Measurements from ENCODE around the gene MREG. TPM values are rescaled to one million over a fixed set of nuclear protein-coding genes. Genes with fewer than 3 reads are reported as not detected.
"Not testable (repeated sequence)": the region's sequence is repeated elsewhere in the genome, so short reads cannot be mapped to it uniquely, and the experiment has no call there.

The MREG gene
- polyA plus RNA-seq, 1 donor, result 5.5 TPM

GRCh38 chr2:215961981-215962380 lies 51.4 kb downstream of the MREG start:
- Histone ChIP-seq H3K36me3 (ENCODE audit: control insufficient read depth, insufficient read depth, low read length) (no peaks in the 10 kb centered on the region), H3K9me3 (ENCODE audit: control insufficient read depth, low read depth, low read length) (no peaks in the 10 kb centered on the region), H3K4me1 (ENCODE audit: control insufficient read depth, insufficient read depth, low read length) (no peaks in the 10 kb centered on the region), H3K4me3 (ENCODE audit: low read length) (no peak overlapping the region), H3K27ac (ENCODE audit: low read length) (no peak overlapping the region), H3K27me3 (ENCODE audit: control insufficient read depth, insufficient read depth, low read length) (no peaks in the 10 kb centered on the region)
- no peak for DNase-seq
- no CpG with 5 or more reads among the region's 5 CpGs for WGBS (ENCODE audit: insufficient coverage, low lambda C conversion rate)

DNA sequence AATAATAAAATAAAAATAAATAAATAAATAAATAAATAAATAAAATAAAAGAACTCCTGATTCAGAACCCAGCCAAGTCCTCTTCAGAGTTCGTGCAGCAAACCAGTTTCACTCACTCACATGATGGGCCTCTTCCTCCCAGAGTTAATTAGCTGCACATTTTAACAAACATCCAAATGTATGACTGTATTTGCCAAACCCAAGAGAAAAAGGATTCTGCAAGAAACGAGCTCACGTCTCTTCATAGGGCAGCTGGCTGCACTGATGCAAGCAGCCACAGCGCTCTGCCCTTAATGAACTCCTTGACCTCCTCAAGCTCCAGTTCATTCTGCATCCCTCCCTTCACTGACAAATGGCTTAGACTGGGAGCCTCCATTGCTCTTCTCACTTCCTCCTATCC lies 55.1 kb downstream of the MREG start:
- no peaks in the 10 kb centered on the region for H3K36me3 ChIP-seq (ENCODE audit: control insufficient read depth, insufficient read depth, low read length)
- no peak overlapping the region for H3K4me3 ChIP-seq (ENCODE audit: low read length)
- DNase-seq, result no peak
- no peaks in the 10 kb centered on the region for H3K27me3 ChIP-seq (ENCODE audit: control insufficient read depth, insufficient read depth, low read length)
- no CpG with 5 or more reads among the region's 4 CpGs for WGBS (ENCODE audit: insufficient coverage, low lambda C conversion rate)
- H3K9me3 ChIP-seq (ENCODE audit: control insufficient read depth, low read depth, low read length), result no peaks in the 10 kb centered on the region
- no peaks in the 10 kb centered on the region for H3K4me1 ChIP-seq (ENCODE audit: control insufficient read depth, insufficient read depth, low read length)
- no peak overlapping the region for H3K27ac ChIP-seq (ENCODE audit: low read length)

DNA sequence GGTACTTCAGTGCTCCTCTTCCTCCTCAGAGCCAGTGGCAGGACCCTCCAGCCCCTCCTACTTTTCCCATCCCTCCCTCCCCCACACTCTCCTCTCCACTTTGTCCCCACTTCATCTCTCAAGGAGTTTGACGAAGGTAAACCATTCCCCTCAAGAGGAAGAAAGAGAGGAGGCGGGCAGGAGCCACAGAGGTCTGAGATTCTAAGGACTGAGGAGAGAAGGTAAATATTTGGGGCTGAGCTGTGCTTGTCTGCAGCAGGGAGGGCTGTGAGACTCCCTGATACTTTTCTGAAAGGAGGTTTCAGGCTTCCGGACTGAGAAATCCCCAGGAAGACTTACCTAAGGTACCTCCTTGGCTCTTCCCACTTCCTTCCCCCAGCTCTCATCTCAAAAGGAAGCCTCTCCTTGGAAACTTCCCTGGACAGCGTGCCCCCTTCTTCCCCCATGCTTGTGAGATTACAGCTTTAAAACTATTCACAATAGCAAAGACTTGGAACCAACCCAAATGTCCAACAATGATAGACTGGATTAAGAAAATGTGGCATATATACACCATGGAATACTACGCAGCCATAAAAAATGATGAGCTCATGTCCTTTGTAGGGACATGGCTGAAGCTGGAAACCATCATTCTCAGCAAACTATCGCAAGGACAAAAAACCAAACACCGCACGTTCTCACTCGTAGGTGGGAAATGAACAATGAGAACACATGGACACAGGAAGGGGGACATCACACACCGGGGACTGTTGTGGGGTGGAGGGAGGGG lies 55.8 kb downstream of the MREG start:
- H3K4me3 ChIP-seq (ENCODE audit: low read length); H3K36me3 ChIP-seq (ENCODE audit: control insufficient read depth, insufficient read depth, low read length); H3K27ac ChIP-seq (ENCODE audit: low read length); DNase-seq; H3K9me3 ChIP-seq (ENCODE audit: control insufficient read depth, low read depth, low read length); H3K4me1 ChIP-seq (ENCODE audit: control insufficient read depth, insufficient read depth, low read length); H3K27me3 ChIP-seq (ENCODE audit: control insufficient read depth, insufficient read depth, low read length): not testable (repeated sequence)
- WGBS (ENCODE audit: insufficient coverage, low lambda C conversion rate), result 100% methylated on average over 3 of the region's 10 CpGs

GRCh38 chr2:215952860-215953637 lies 60.3 kb downstream of the MREG start:
- Histone ChIP-seq H3K27me3 (ENCODE audit: control insufficient read depth, insufficient read depth, low read length) (no peaks in the 10 kb centered on the region), H3K27ac (ENCODE audit: low read length) (no peak overlapping the region), H3K4me1 (ENCODE audit: control insufficient read depth, insufficient read depth, low read length) (no peaks in the 10 kb centered on the region), H3K36me3 (ENCODE audit: control insufficient read depth, insufficient read depth, low read length) (no peaks in the 10 kb centered on the region), H3K9me3 (ENCODE audit: control insufficient read depth, low read depth, low read length) (no peaks in the 10 kb centered on the region), H3K4me3 (ENCODE audit: low read length) (no peak overlapping the region)
- WGBS (ENCODE audit: insufficient coverage, low lambda C conversion rate), result 100% methylated on average over 1 of the region's 4 CpGs
- DNase-seq, result peak in 1 of 2 donors; percentile 38

GRCh38 chr2:215951558-215951957 lies 61.8 kb downstream of the MREG start:
- 86% methylated on average over 1 of the region's 3 CpGs for WGBS (ENCODE audit: insufficient coverage, low lambda C conversion rate)
- DNase-seq, result no peak
- H3K9me3 ChIP-seq (ENCODE audit: control insufficient read depth, low read depth, low read length), result no peaks in the 10 kb centered on the region
- H3K27me3 ChIP-seq (ENCODE audit: control insufficient read depth, insufficient read depth, low read length), result no peaks in the 10 kb centered on the region
- H3K4me3 ChIP-seq (ENCODE audit: low read length), result no peak overlapping the region
- H3K27ac ChIP-seq (ENCODE audit: low read length), result no peak overlapping the region
- H3K4me1 ChIP-seq (ENCODE audit: control insufficient read depth, insufficient read depth, low read length), result no peaks in the 10 kb centered on the region
- H3K36me3 ChIP-seq (ENCODE audit: control insufficient read depth, insufficient read depth, low read length), result no peaks in the 10 kb centered on the region

GRCh38 chr2:215949991-215950404 lies 63.4 kb downstream of the MREG start:
- H3K36me3 ChIP-seq (ENCODE audit: control insufficient read depth, insufficient read depth, low read length), result no peaks in the 10 kb centered on the region
- no peaks in the 10 kb centered on the region for H3K27me3 ChIP-seq (ENCODE audit: control insufficient read depth, insufficient read depth, low read length)
- H3K4me3 ChIP-seq (ENCODE audit: low read length), result no peak overlapping the region
- no peaks in the 10 kb centered on the region for H3K4me1 ChIP-seq (ENCODE audit: control insufficient read depth, insufficient read depth, low read length)
- peak in 1 of 2 donors; percentile 9 for DNase-seq
- no peak overlapping the region for H3K27ac ChIP-seq (ENCODE audit: low read length)
- H3K9me3 ChIP-seq (ENCODE audit: control insufficient read depth, low read depth, low read length), result no peaks in the 10 kb centered on the region
- WGBS (ENCODE audit: insufficient coverage, low lambda C conversion rate), result 86% methylated on average over 1 of the region's 3 CpGs

GRCh38 chr2:215948051-215948450 lies 65.3 kb downstream of the MREG start:
- H3K27me3 ChIP-seq (ENCODE audit: control insufficient read depth, insufficient read depth, low read length), result no peaks in the 10 kb centered on the region
- no peak for DNase-seq
- H3K4me3 ChIP-seq (ENCODE audit: low read length), result no peak overlapping the region
- no peaks in the 10 kb centered on the region for H3K9me3 ChIP-seq (ENCODE audit: control insufficient read depth, low read depth, low read length)
- H3K27ac ChIP-seq (ENCODE audit: low read length), result no peak overlapping the region
- H3K36me3 ChIP-seq (ENCODE audit: control insufficient read depth, insufficient read depth, low read length), result peaks cover 7% of the 10 kb centered on the region
- WGBS (ENCODE audit: insufficient coverage, low lambda C conversion rate), result no CpG with 5 or more reads among the region's 4 CpGs
- no peaks in the 10 kb centered on the region for H3K4me1 ChIP-seq (ENCODE audit: control insufficient read depth, insufficient read depth, low read length)

DNA sequence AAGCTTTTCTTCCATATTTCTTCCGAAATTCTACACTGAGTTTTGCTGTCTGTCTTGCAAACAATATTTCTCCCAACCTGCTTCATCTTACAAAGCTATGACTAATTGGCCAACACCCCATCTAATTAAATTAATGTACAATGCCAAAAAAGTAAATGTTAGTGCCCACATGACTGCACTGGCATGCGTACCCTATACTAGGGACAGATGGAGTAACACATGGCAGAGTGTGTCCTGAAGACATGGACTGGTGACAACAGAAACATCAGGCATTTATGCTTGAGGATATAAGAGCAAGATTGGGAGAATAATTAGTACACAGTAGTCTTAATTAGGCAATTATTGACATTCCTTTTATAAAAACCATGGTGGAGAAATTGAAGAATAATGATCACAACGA lies 66.8 kb downstream of the MREG start:
- DNase-seq, result no peak
- H3K4me1 ChIP-seq (ENCODE audit: control insufficient read depth, insufficient read depth, low read length), result no peaks in the 10 kb centered on the region
- no peaks in the 10 kb centered on the region for H3K27me3 ChIP-seq (ENCODE audit: control insufficient read depth, insufficient read depth, low read length)
- H3K27ac ChIP-seq (ENCODE audit: low read length), result no peak overlapping the region
- peaks cover 7% of the 10 kb centered on the region for H3K36me3 ChIP-seq (ENCODE audit: control insufficient read depth, insufficient read depth, low read length)
- 100% methylated on average over 1 of the region's 3 CpGs for WGBS (ENCODE audit: insufficient coverage, low lambda C conversion rate)
- H3K9me3 ChIP-seq (ENCODE audit: control insufficient read depth, low read depth, low read length), result no peaks in the 10 kb centered on the region
- no peak overlapping the region for H3K4me3 ChIP-seq (ENCODE audit: low read length)

DNA sequence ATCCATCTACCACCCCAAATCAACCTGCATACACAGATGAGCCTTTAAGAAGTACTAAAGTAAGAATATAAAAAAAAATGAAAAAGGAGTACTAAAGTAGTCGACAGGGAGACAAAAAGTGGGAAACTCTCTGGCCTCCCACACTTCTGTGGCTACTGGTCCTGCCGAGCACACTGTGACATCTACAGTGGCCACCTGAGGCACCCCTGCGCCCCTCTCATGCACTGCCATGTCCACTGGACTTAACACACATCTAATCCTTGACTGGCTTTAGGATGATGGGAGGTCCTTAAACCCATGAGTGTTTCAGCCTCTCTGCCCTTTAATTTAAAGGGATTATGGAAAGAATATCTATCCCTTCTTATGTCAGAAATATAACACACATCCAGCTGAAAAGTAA lies 71.2 kb downstream of the MREG start:
- DNase-seq, result no peak
- Histone ChIP-seq H3K4me1 (ENCODE audit: control insufficient read depth, insufficient read depth, low read length) (no peaks in the 10 kb centered on the region), H3K36me3 (ENCODE audit: control insufficient read depth, insufficient read depth, low read length) (peaks cover 10% of the 10 kb centered on the region), H3K9me3 (ENCODE audit: control insufficient read depth, low read depth, low read length) (no peaks in the 10 kb centered on the region), H3K27me3 (ENCODE audit: control insufficient read depth, insufficient read depth, low read length) (no peaks in the 10 kb centered on the region), H3K27ac (ENCODE audit: low read length) (no peak overlapping the region), H3K4me3 (ENCODE audit: low read length) (no peak overlapping the region)
- WGBS (ENCODE audit: insufficient coverage, low lambda C conversion rate), result 100% methylated on average over 1 of the region's 3 CpGs

DNA sequence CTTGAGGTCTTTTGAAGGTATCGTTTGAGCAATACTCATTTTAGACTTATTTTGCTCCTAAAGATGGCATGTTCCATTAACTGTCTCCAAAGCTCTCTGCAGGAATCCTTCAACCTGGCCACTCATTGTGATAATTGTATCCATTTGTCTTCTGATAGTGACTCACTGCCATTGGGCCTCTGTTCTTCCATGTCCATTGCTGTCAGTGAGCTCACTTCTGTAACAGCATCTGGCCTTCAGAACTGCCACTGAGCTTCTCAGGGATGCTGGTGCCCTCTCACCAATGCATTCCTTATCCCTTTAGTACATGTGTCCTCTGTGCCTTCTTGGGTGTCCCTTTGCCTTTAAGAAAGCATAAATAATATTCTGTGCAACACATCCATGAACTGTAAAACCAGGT lies 71.6 kb downstream of the MREG start:
- H3K9me3 ChIP-seq (ENCODE audit: control insufficient read depth, low read depth, low read length), result no peaks in the 10 kb centered on the region

More for the DNA sequence above, 71.6 kb downstream of the MREG start:
- DNase-seq, result no peak
- H3K27ac ChIP-seq (ENCODE audit: low read length), result no peak overlapping the region
- H3K36me3 ChIP-seq (ENCODE audit: control insufficient read depth, insufficient read depth, low read length), result peaks cover 10% of the 10 kb centered on the region
- H3K4me3 ChIP-seq (ENCODE audit: low read length), result no peak overlapping the region
- 100% methylated on average over 1 of the region's 1 CpG for WGBS (ENCODE audit: insufficient coverage, low lambda C conversion rate)
- no peaks in the 10 kb centered on the region for H3K27me3 ChIP-seq (ENCODE audit: control insufficient read depth, insufficient read depth, low read length)
- H3K4me1 ChIP-seq (ENCODE audit: control insufficient read depth, insufficient read depth, low read length), result no peaks in the 10 kb centered on the region
